Testis (tissue), 3 donors: ENCODE results near the gene MACROD2. TPM values are rescaled to one million over a fixed set of nuclear protein-coding genes. Genes with fewer than 3 reads are reported as not detected.

Experiments used
- DNase-seq: peaks from one replicate; pipeline ENCODE4 v3.0.0-alpha.2; 2019
- H3K27ac ChIP-seq, 2 donors: fragments of 200-600 bp; sonication (generic); one replicate each; pipeline ENCODE4 v1.5.1; 2019
- H3K27me3 ChIP-seq: fragments of 200-600 bp; sonication (generic); one replicate; pipeline ENCODE4 v1.5.1; 2019
- H3K36me3 ChIP-seq: fragments of 200-600 bp; sonication (generic); one replicate; pipeline ENCODE4 v1.5.1; 2017; ENCODE audit warnings: low read depth; ENCODE audit errors: missing control alignments
- H3K4me1 ChIP-seq: fragments of 200-600 bp; sonication (generic); one replicate; pipeline ENCODE4 v1.5.1; 2019
- H3K4me3 ChIP-seq, 2 donors: fragments of 200-600 bp; sonication (generic); one replicate each; pipeline ENCODE4 v1.5.1; 2017 to 2019
- H3K9me3 ChIP-seq: fragments of 200-600 bp; sonication (generic); one replicate; pipeline ENCODE4 v1.5.1; 2017
- POLR2A ChIP-seq: fragments of 450-650 bp; IDR thresholded peaks from one replicate; pipeline ENCODE4 v1.6.1; 2017; ENCODE audit warnings: antibody characterized with exemption, mild to moderate bottlenecking, moderate library complexity
- WGBS, 2 donors: methylation state at CpG; one replicate each; pipeline ENCODE4 v1.1.5; 2018; 5-methylcytosine and 5-hydroxymethylcytosine counted together
- intact Hi-C: fragments of 100-400 bp; cut with DNase I; formaldehyde crosslinking; loops from one replicate; pipeline ENCODE4 v1.15.1; 2023; ENCODE audit warnings: low total_unique reads
- polyA plus RNA-seq: library from polyadenylated mRNA; stranded (reverse); fragments of 350-450 nt; fragmentation: Illumina TruSeq; extraction: RNeasy Lipid Tissue Mini Kit (QIAGEN cat#74804); gene quantifications from one replicate; pipeline ENCODE4 v1.2.3, GENCODE V29; 2014; ENCODE audit warnings: low read depth, low replicate concordance; ENCODE audit not compliant: insufficient read depth
- total RNA-seq, 2 donors: library from RNA; depleted of rRNA; stranded (reverse); fragments of >200 nt; gene quantifications; one replicate each; pipeline ENCODE4 v1.2.3, GENCODE V29; 2016
- TF ChIP-seq, protein P1 (sequence below), 3 experiments: fragments of 450-650 bp in 2 of 3; fragments of 200-600 bp in 1 of 3; sonication (generic) in 1 of 3; IDR thresholded peaks; one replicate each; pipeline ENCODE4 v1.5.1; 2016 to 2019; ENCODE audit warnings: antibody characterized with exemption in 3 of 3, mild to moderate bottlenecking in 2 of 3, moderate library complexity in 1 of 3

The MACROD2 gene
- total and polyA plus RNA-seq, 3 donors from 2014 or later: 12.6 to 20.6 (median 16.8) TPM

DNA sequence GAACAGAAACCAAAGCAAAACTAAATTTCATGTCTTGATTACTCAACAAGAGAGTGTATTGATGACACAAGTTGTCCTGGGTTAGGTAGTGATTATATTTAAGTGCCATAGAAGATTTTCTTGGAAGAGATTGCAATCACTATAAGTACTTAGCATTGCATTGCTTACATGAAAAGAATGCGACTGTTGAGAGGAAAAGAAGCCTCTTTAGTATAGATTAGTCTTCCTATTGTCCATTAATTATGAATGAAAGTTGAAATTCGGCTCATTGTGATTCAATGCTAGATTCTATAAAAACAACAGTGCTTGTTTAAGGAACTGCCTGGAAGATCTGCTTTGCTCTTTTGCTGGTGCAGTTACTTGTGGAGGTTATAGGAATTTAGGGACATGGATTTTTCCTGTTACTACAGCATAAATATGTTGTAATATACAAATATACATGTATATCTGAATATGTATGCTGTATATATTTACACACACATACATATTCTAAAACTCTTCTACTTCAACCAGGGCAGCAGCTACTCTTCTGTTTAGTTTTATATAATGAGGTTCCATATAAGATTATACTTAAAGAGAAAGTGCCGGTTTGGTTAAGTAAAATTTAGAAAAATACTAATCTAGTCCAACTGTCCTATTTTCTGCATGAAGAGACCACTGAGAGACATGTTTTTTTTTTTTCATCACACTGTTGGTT lies 1781.6 kb downstream of the MACROD2 start:
- Histone ChIP-seq H3K4me1 (no peaks in the 10 kb centered on the region), H3K36me3 (no peaks in the 10 kb centered on the region), H3K27ac (no peak overlapping the region), H3K4me3 (no peak overlapping the region), H3K27me3 (no peaks in the 10 kb centered on the region), H3K9me3 (no peaks in the 10 kb centered on the region)
- 92% methylated on average over 3 of the region's 3 CpGs for WGBS, 2 donors
- DNase-seq: no peak
- intact Hi-C loops: no loop called here
- TF ChIP-seq POLR2A: no peak

DNA sequence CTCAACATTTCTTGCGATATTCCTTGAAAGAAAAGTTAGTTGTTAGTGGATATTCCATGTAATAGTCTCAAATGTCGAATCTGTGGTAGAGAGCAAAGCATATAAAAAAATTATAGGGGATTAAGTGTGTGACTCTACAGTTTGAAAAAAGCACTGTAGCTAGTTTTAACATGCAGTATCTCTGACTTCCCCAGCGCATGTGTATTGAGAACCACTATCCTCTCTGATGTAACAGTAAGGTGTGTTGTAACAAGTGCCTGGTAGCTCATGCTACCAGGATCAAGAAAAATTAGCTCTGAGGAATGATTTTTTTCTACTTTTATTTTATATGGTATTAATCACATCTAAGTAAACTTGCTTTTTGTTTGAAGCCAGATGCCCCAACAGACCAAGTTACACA lies 1788.7 kb downstream of the MACROD2 start:
- H3K27ac ChIP-seq: no peak overlapping the region
- no peak for TF ChIP-seq POLR2A
- TF ChIP-seq, protein P1, sequence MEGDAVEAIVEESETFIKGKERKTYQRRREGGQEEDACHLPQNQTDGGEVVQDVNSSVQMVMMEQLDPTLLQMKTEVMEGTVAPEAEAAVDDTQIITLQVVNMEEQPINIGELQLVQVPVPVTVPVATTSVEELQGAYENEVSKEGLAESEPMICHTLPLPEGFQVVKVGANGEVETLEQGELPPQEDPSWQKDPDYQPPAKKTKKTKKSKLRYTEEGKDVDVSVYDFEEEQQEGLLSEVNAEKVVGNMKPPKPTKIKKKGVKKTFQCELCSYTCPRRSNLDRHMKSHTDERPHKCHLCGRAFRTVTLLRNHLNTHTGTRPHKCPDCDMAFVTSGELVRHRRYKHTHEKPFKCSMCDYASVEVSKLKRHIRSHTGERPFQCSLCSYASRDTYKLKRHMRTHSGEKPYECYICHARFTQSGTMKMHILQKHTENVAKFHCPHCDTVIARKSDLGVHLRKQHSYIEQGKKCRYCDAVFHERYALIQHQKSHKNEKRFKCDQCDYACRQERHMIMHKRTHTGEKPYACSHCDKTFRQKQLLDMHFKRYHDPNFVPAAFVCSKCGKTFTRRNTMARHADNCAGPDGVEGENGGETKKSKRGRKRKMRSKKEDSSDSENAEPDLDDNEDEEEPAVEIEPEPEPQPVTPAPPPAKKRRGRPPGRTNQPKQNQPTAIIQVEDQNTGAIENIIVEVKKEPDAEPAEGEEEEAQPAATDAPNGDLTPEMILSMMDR (IDR thresholded peaks at IDR 0.05): no peak
- H3K4me3 ChIP-seq: no peak overlapping the region
- WGBS, 2 donors: 90 to 94% methylated on average over 3 of the region's 3 CpGs
- DNase-seq: no peak
- H3K4me1 ChIP-seq: no peaks in the 10 kb centered on the region
- no peaks in the 10 kb centered on the region for H3K27me3 ChIP-seq
- intact Hi-C loops: no loop called here
- no peaks in the 10 kb centered on the region for H3K9me3 ChIP-seq
- H3K36me3 ChIP-seq: no peaks in the 10 kb centered on the region

DNA sequence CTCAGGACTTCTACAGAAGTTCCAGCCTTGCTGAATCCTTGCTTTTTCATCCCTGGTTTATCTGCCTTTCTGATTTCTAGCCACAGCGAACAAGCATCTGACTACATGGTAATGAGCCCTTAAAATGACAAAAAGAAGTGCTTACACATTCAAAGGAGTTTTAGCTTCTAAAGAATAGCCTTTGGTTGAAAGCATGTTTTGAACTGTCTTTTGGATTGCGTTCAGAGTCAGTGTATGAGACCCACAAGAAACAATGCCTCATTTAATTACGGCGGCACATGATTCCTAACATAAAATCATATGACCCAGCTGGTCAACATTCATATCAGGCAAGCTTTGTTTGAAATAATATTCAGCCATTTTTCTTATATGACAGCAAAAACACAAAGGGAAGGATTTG lies 1793.8 kb downstream of the MACROD2 start:
- Histone ChIP-seq H3K4me3 (no peak overlapping the region), H3K27ac (no peak overlapping the region), H3K36me3 (no peaks in the 10 kb centered on the region), H3K9me3 (no peaks in the 10 kb centered on the region), H3K27me3 (no peaks in the 10 kb centered on the region), H3K4me1 (no peaks in the 10 kb centered on the region)
- TF ChIP-seq, protein P1 (IDR thresholded peaks at IDR 0.05): no peak
- WGBS, 2 donors: 60 to 61% methylated on average over 4 of the region's 4 CpGs
- no peak for DNase-seq
- intact Hi-C loops: no loop called here

DNA sequence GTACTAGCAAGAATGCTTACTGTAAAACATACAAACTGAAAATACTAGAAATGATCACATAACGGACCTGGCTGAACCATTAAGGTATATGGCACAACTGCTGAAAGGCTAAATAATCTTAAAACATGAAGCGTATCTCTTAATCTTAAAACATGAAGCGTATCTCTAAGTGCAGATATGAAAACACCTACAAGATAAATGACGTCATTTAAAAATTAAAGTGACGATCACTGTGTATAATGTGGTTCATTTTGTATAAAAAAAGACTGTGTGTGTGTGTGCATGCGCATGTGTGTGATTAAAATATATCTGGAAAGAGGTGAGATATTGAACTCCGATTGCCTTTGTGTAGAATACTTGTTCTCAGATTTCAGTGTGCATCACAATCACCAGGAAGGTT lies 1797.5 kb downstream of the MACROD2 start:
- no peak overlapping the region for H3K27ac ChIP-seq
- WGBS, 2 donors: 90 to 93% methylated on average over 7 of the region's 7 CpGs
- intact Hi-C loops: no loop called here
- no peak overlapping the region for H3K4me3 ChIP-seq
- H3K27me3 ChIP-seq: no peaks in the 10 kb centered on the region
- DNase-seq: no peak
- TF ChIP-seq POLR2A: no peak
- TF ChIP-seq, protein P1 (IDR thresholded peaks at IDR 0.05): no peak
- H3K4me1 ChIP-seq: no peaks in the 10 kb centered on the region
- H3K36me3 ChIP-seq: no peaks in the 10 kb centered on the region
- H3K9me3 ChIP-seq: no peaks in the 10 kb centered on the region

DNA sequence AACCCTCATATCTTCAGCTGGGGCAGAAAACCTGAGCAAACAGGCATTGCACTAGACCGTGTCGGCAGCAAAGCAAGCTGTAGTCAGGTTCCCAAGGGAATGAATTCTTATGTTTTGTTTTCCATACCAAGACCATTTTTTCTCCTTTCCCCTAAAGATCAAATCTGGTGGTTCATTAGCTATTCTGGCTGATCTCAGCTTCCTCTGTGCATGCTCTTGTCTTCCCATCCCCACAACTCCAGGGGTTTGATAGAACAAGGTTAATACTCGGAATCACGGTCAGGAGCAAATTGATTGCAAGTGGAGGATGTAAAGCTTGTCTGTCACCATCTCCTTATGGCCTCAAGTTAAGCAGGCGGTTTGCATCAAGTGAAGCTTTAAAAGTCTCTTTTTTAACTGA lies 1799.1 kb downstream of the MACROD2 start:
- Histone ChIP-seq H3K27ac (no peak overlapping the region), H3K9me3 (no peaks in the 10 kb centered on the region), H3K4me3 (no peak overlapping the region), H3K36me3 (no peaks in the 10 kb centered on the region), H3K4me1 (no peaks in the 10 kb centered on the region), H3K27me3 (no peaks in the 10 kb centered on the region)
- no peak for TF ChIP-seq POLR2A
- TF ChIP-seq, protein P1 (IDR thresholded peaks at IDR 0.05): no peak
- intact Hi-C loops: no loop called here
- 92 to 93% methylated on average over 5 of the region's 5 CpGs for WGBS, 2 donors
- no peak for DNase-seq
